ENCODE measurements around the gene KIF5C.

DNA sequence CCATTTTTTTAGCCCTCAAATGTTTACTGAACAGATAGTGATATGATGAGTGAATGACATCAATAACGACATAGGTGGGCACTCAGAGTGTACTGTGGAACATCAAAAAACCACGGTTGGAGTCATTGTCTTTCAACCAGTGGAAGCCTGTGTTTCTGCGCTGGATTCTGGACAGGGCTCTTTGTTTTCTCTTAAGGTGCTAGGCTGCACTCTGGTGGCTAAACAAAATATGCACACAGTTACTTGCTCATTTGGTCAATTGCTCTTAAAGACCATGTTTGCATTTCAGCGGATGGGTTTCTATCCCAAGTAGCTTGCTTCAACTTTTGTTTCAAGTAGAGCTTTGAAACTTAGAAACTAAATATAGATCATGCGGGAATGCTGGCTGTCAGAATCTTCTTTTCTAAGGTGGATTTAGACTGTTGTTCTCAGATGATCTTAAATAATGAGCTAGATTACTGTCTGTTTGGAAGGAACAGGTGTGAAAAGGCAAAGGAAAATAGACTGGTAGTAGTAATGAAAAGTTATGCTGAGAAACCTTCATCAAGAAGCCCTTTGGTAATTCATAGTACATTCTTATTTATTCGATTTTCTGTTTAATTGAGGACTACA is 115.0 kb downstream of the KIF5C start:
- TF ChIP-seq CTCF (IDR thresholded peaks at IDR 0.05) (peak in 5 of 7 experiments; percentile 37 to 72 (median 52)), POLR2AphosphoS5 (IDR thresholded peaks at IDR 0.05) (no peak), POLR2A (IDR thresholded peaks at IDR 0.05) (no peak)

Measured in stomach (tissue), 4 donors.